ENCODE data around the gene CRTAP.

CRTAP gene

DNA sequence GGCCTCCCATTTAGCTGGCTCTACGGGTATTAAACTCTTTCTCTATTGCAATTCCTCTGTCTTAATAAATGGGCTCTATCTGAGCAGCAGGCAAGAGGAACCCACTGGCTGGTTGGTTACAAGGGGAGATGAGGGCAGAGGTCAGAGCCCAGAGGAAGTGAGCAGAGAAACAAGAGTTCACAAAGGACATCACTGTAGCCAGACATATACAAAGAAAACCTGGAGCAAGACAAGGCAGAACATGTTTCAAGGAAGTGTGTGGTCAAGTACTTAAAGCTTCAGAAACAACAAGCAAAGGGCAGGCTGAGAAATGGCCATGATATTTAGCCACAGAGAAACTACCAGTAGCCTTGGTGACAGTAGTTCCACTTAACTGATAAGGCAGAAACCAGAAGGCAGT lies 80.5 kb downstream of the CRTAP start:
- Histone ChIP-seq H3K9ac (ENCODE audit: low read length) (no peak overlapping the region), H3K36me3 (ENCODE audit: control insufficient read depth, insufficient read depth, low read length) (no peaks in the 10 kb centered on the region), H3K4me3 (ENCODE audit: low read length) (no peak overlapping the region), H3K4me1 (ENCODE audit: control insufficient read depth, insufficient read depth, low read length) (no peaks in the 10 kb centered on the region), H3K27me3 (ENCODE audit: control insufficient read depth, insufficient read depth, low read length) (no peaks in the 10 kb centered on the region), H3K9me3 (ENCODE audit: control insufficient read depth, low read length) (no peaks in the 10 kb centered on the region)

GRCh38 chr3:33196538-33196937 lies 82.7 kb downstream of the CRTAP start:
- Histone ChIP-seq H3K36me3 (ENCODE audit: control insufficient read depth, insufficient read depth, low read length) (no peaks in the 10 kb centered on the region), H3K9ac (ENCODE audit: low read length) (no peak overlapping the region), H3K4me3 (ENCODE audit: low read length) (no peak overlapping the region), H3K9me3 (ENCODE audit: control insufficient read depth, low read length) (no peaks in the 10 kb centered on the region), H3K27me3 (ENCODE audit: control insufficient read depth, insufficient read depth, low read length) (no peaks in the 10 kb centered on the region), H3K4me1 (ENCODE audit: control insufficient read depth, insufficient read depth, low read length) (no peaks in the 10 kb centered on the region)

Measured in mucosa of stomach (tissue), 1 donor.